HepG2 (cell line): ENCODE data around the gene PIK3R5. TPM values are rescaled to one million over a fixed set of nuclear protein-coding genes. Genes with fewer than 3 reads are reported as not detected.
A peak's percentile ranks its signal among the peaks of the same experiment; 100 is the strongest.

Source experiments
- FOXP1 ChIP-seq, 2 experiments: fragments of 450-650 bp in 1 of 2; IDR thresholded peaks; 2 replicates each; pipeline ENCODE4 v1.6.1; 2017 to 2018; ENCODE audit warnings: antibody characterized with exemption in 1 of 2
- RARG ChIP-seq: sonication (generic); formaldehyde crosslinking; IDR thresholded peaks from 2 replicates; pipeline ENCODE4 v1.4.0; 2020; ENCODE audit warnings: low read depth, mild to moderate bottlenecking, missing genetic modification reagents
- polyA plus RNA-seq, 8 experiments: library from polyadenylated mRNA; depleted of rRNA in 3 of 8; stranded (reverse) in 7 of 8; unstranded in 1 of 8; fragments of >200 nt; fragmentation: Illumina TruSeq in 4 of 8; extraction: Trizol in 4 of 8; gene quantifications; 2 replicates each; pipeline versions ENCODE4 v1.2.1 to v1.2.3, GENCODE V29; 2011 to 2016; ENCODE audit warnings: low read depth in 4 of 8, missing spikeins in 1 of 8, mixed read lengths in 1 of 8; ENCODE audit not compliant: insufficient read depth in 1 of 8
- total RNA-seq, 5 experiments: library from RNA; depleted of rRNA; stranded (reverse); fragments of >200 nt; fragmentation: Illumina TruSeq; extraction: Trizol; gene quantifications; 2 replicates each; pipeline ENCODE4 v1.2.3, GENCODE V29; 2016; ENCODE audit warnings: low read depth in 1 of 5
- TF ChIP-seq, protein P1 (sequence below), 2 experiments: sonication (generic) in 1 of 2; formaldehyde crosslinking in 1 of 2; IDR thresholded peaks; 2 replicates each; pipeline versions ENCODE4 v1.4.0 to v1.6.1; 2016 to 2020; ENCODE audit warnings: borderline replicate concordance in 1 of 2, low read depth in 1 of 2, mild to moderate bottlenecking in 1 of 2, missing genetic modification reagents in 1 of 2
- TF ChIP-seq, protein P2 (sequence below): sonication (generic); IDR thresholded peaks from 2 replicates; pipeline ENCODE4 v1.6.1; 2016; ENCODE audit warnings: low read depth, borderline replicate concordance
- TF ChIP-seq, protein P3 (sequence below): IDR thresholded peaks from 2 replicates; pipeline ENCODE4 v1.6.1; 2016; ENCODE audit warnings: mild to moderate bottlenecking, missing biosample characterization, missing genetic modification reagents

The PIK3R5 gene
- total and polyA plus RNA-seq, 2 of the 13 experiments (the other 11 are each of a cell fraction or from before 2014, with no cell fraction given) = not detected

DNA sequence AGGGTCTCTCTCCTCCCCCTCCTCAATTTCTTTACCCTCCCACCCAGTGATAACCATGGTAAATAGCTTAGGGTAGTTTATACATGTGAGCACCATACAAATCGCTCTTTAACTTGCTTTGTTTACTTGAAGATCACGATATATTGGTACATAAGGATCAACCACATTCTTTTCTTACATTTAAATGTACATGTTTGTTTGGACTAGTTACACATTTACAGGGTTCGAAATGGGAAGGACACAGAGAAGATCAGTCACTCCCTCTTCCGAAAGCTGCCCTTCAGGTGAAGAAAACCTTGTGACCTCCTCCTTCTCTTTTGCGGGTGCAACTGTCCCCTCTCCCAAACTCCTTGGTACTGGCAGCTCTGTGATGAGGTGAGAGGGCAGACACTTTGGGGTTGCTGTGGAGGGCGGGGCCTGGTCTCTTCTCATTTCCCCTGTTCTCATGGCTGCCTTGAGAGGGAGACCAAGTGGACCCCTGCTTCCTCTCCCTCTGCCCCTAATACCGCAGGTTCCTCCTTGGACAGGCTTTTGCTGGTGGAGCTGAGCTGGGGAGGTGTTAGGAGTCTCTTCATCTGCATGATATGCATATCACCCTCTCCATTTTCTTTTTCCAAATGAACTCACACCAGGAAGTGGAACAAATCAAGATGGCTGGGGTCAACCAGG is 93.3 kb downstream of the PIK3R5 start (continued):
- TF ChIP-seq, protein P1, sequence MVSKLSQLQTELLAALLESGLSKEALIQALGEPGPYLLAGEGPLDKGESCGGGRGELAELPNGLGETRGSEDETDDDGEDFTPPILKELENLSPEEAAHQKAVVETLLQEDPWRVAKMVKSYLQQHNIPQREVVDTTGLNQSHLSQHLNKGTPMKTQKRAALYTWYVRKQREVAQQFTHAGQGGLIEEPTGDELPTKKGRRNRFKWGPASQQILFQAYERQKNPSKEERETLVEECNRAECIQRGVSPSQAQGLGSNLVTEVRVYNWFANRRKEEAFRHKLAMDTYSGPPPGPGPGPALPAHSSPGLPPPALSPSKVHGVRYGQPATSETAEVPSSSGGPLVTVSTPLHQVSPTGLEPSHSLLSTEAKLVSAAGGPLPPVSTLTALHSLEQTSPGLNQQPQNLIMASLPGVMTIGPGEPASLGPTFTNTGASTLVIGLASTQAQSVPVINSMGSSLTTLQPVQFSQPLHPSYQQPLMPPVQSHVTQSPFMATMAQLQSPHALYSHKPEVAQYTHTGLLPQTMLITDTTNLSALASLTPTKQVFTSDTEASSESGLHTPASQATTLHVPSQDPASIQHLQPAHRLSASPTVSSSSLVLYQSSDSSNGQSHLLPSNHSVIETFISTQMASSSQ (IDR thresholded peaks at IDR 0.05; ENCODE audit: low read depth) = peak; percentile 71
- TF ChIP-seq, protein P1 (CRISPR knock-in tag; IDR thresholded peaks at IDR 0.05; ENCODE audit: borderline replicate concordance) = peak; percentile 35; the same call in 1 of the 2 replicates
- TF ChIP-seq, protein P2, sequence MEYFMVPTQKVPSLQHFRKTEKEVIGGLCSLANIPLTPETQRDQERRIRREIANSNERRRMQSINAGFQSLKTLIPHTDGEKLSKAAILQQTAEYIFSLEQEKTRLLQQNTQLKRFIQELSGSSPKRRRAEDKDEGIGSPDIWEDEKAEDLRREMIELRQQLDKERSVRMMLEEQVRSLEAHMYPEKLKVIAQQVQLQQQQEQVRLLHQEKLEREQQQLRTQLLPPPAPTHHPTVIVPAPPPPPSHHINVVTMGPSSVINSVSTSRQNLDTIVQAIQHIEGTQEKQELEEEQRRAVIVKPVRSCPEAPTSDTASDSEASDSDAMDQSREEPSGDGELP = no peak
- TF ChIP-seq, protein P3, sequence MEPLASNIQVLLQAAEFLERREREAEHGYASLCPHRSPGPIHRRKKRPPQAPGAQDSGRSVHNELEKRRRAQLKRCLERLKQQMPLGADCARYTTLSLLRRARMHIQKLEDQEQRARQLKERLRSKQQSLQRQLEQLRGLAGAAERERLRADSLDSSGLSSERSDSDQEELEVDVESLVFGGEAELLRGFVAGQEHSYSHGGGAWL (CRISPR knock-in tag) = no peak
- TF ChIP-seq FOXP1 (IDR thresholded peaks at IDR 0.05) (no peak), FOXP1 (CRISPR knock-in tag; IDR thresholded peaks at IDR 0.05) (peak; percentile 38; the same call in 1 of the 2 replicates), RARG (no peak)
